HUES48 (cell line): ENCODE data around the gene RRM1.

Experiments used
- H3K27ac ChIP-seq: one replicate; pipeline ENCODE4 v1.7.0; 2013; ENCODE audit warnings: low read depth, low read length, inconsistent platforms
- H3K27me3 ChIP-seq: 2 replicates; pipeline ENCODE4 v1.6.1; 2013; ENCODE audit warnings: mild to moderate bottlenecking, low read length; ENCODE audit not compliant: control insufficient read depth, insufficient read depth
- H3K36me3 ChIP-seq: 2 replicates; pipeline ENCODE4 v1.6.1; 2013; ENCODE audit warnings: low read length; ENCODE audit not compliant: control insufficient read depth, insufficient read depth
- H3K4me1 ChIP-seq: 2 replicates; pipeline ENCODE4 v1.6.1; 2013; ENCODE audit warnings: mild to moderate bottlenecking, low read length; ENCODE audit not compliant: control insufficient read depth, insufficient read depth
- H3K4me3 ChIP-seq: 2 replicates; pipeline ENCODE4 v1.5.1; 2013; ENCODE audit warnings: mild to moderate bottlenecking, low read depth, low read length
- H3K9ac ChIP-seq: 2 replicates; pipeline ENCODE4 v1.6.1; 2013; ENCODE audit warnings: mild to moderate bottlenecking, low read depth, low read length, moderate library complexity
- H3K9me3 ChIP-seq: 2 replicates; pipeline ENCODE4 v1.6.1; 2013; ENCODE audit warnings: low read length; ENCODE audit not compliant: control insufficient read depth, insufficient read depth

Gene RRM1

GRCh38 chr11:4064278-4064955 is 30.2 kb upstream of the RRM1 start:
- H3K9me3 ChIP-seq, result no peaks in the 10 kb centered on the region
- no peaks in the 10 kb centered on the region for H3K36me3 ChIP-seq
- no peak overlapping the region for H3K4me3 ChIP-seq
- H3K27me3 ChIP-seq, result no peaks in the 10 kb centered on the region
- no peaks in the 10 kb centered on the region for H3K4me1 ChIP-seq
- no peak overlapping the region for H3K27ac ChIP-seq
- no peak overlapping the region for H3K9ac ChIP-seq

DNA sequence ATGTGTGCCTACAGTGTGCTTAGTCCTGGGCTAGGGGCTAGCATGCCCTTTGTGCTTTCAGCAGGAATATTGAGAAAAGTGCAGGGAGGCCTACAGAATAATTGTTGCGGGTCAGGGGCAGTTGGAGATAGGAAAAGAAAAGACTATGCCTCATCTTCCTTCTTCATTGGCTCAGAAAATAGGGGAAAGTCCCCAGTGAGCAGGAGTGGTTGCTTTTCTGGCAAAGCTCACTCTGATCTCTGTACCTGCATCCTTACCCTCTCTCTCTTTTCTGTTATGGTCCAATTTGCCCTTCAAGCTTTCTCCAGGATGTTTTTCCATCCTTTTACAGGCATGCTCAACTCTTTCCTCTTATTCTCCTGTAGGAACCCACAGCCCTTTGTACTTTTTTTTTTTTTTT is 29.5 kb upstream of the RRM1 start:
- Histone ChIP-seq H3K9me3 (no peaks in the 10 kb centered on the region), H3K36me3 (no peaks in the 10 kb centered on the region), H3K27me3 (no peaks in the 10 kb centered on the region), H3K9ac (no peak overlapping the region), H3K27ac (no peak overlapping the region), H3K4me1 (no peaks in the 10 kb centered on the region), H3K4me3 (no peak overlapping the region)

DNA sequence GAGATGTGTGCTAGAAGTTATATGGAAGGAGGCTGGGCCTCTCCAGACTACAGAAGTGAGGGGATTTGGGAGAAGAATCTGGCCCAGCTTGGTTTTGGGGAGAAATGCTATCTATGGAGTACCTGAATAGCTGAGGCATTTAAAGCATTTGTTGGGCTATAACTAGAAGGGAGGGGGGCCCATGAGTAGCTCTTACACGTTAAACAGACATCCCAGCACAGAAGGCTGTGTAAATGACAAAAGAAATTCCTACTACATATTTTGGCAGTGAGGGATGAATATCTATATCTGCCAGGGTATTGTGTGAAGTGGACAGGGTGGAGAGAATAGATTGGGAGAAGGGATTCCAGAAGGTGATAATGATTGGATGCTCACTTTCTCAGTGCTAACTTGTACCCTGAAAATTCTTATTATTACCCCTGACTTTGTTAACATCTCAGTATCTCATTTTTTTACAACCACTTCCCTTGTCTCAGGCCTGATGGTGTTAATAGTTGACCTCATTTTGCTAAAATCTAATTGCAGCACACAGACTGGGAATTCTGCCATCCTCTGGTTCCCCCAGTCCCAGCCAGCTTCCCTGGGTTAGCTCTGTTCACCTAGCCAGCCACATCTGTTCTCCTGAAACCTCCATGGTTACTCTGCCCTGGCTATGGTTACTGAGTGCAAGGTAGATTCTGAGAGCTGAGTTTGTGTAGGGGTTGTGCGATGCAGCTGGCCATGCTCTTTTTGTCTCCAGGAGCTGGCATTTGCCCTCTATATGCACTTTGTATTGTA is 28.8 kb upstream of the RRM1 start:
- Histone ChIP-seq H3K27ac (no peak overlapping the region), H3K36me3 (no peaks in the 10 kb centered on the region), H3K27me3 (no peaks in the 10 kb centered on the region), H3K9me3 (no peaks in the 10 kb centered on the region), H3K4me3 (no peak overlapping the region), H3K4me1 (no peaks in the 10 kb centered on the region), H3K9ac (no peak overlapping the region)

GRCh38 chr11:4066910-4067309 is 27.7 kb upstream of the RRM1 start:
- Histone ChIP-seq H3K9me3 (no peaks in the 10 kb centered on the region), H3K27me3 (no peaks in the 10 kb centered on the region), H3K4me1 (peaks cover 2% of the 10 kb centered on the region; the same call in 1 of the 2 replicates), H3K9ac (no peak overlapping the region), H3K4me3 (no peak overlapping the region), H3K36me3 (no peaks in the 10 kb centered on the region), H3K27ac (no peak overlapping the region)

DNA sequence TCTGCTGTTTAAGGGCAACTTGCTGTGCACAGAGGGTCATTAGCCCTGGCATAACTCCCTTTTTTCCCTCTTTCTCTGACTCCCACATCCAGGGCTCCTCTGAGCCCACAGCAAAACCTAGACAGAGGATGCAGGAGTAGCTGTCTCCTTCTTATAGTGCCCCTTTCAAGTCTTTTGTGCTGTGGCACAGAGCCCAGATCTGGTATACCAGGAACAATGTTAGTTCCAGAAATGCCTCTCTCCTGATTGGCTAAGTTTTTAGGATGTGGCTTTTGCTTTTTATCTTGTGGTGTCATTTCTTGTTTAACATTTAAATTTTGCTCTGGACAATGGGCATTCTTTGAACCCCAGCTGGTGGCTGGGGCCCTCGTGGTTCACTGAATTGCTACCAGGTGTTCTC is 25.6 kb upstream of the RRM1 start:
- H3K27ac ChIP-seq, result no peak overlapping the region
- no peaks in the 10 kb centered on the region for H3K36me3 ChIP-seq
- H3K4me1 ChIP-seq, result peaks cover 7% of the 10 kb centered on the region; the same call in 1 of the 2 replicates
- no peaks in the 10 kb centered on the region for H3K27me3 ChIP-seq
- no peak overlapping the region for H3K9ac ChIP-seq
- H3K4me3 ChIP-seq, result no peak overlapping the region
- H3K9me3 ChIP-seq, result no peaks in the 10 kb centered on the region

DNA sequence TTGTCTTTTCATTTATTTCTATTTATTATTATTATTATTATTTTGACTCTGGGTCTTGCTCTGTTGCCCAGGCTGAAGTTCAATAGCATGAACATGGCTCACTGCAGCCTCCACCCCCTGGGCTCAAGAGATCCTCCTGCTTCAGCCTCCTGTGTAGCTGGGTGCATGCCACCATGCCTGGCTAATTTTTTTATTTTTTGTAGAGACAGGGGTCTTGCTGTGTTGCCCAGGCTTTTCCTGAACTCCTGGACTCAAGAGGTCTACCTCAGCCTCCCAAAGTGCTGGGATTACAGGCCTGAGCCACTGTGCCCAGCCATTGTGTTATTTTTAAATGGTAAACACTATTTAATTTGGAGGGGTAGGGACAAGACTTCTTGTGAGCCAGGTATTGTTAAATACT is 23.3 kb upstream of the RRM1 start:
- H3K4me1 ChIP-seq, result peaks cover 7% of the 10 kb centered on the region; the same call in 1 of the 2 replicates
- H3K9ac ChIP-seq, result no peak overlapping the region
- H3K36me3 ChIP-seq, result no peaks in the 10 kb centered on the region
- no peaks in the 10 kb centered on the region for H3K27me3 ChIP-seq
- H3K9me3 ChIP-seq, result no peaks in the 10 kb centered on the region
- H3K27ac ChIP-seq, result no peak overlapping the region
- no peak overlapping the region for H3K4me3 ChIP-seq

GRCh38 chr11:4071914-4072313 is 22.7 kb upstream of the RRM1 start:
- H3K9me3 ChIP-seq, result no peaks in the 10 kb centered on the region
- H3K27ac ChIP-seq, result no peak overlapping the region
- H3K4me3 ChIP-seq, result no peak overlapping the region
- no peak overlapping the region for H3K9ac ChIP-seq
- H3K27me3 ChIP-seq, result no peaks in the 10 kb centered on the region
- H3K36me3 ChIP-seq, result no peaks in the 10 kb centered on the region
- H3K4me1 ChIP-seq, result peaks cover 7% of the 10 kb centered on the region; the same call in 1 of the 2 replicates

- H3K9me3 ChIP-seq, result no peaks in the 10 kb centered on the region
- H3K4me3 ChIP-seq, result no peak overlapping the region
- no peak overlapping the region for H3K27ac ChIP-seq
- peaks cover 7% of the 10 kb centered on the region; the same call in 1 of the 2 replicates for H3K4me1 ChIP-seq
- H3K9ac ChIP-seq, result no peak overlapping the region
- no peaks in the 10 kb centered on the region for H3K27me3 ChIP-seq
- no peaks in the 10 kb centered on the region for H3K36me3 ChIP-seq
Measured at GRCh38 chr11:4072668-4073285, 21.8 kb upstream of the RRM1 start.

GRCh38 chr11:4074266-4074665 is 20.3 kb upstream of the RRM1 start:
- no peaks in the 10 kb centered on the region for H3K9me3 ChIP-seq
- peaks cover 7% of the 10 kb centered on the region; the same call in 1 of the 2 replicates for H3K4me1 ChIP-seq
- H3K27me3 ChIP-seq, result no peaks in the 10 kb centered on the region
- no peaks in the 10 kb centered on the region for H3K36me3 ChIP-seq
- H3K9ac ChIP-seq, result no peak overlapping the region
- H3K27ac ChIP-seq, result no peak overlapping the region
- no peak overlapping the region for H3K4me3 ChIP-seq

- no peak overlapping the region for H3K4me3 ChIP-seq
- no peak overlapping the region for H3K9ac ChIP-seq
- peaks cover 6% of the 10 kb centered on the region; the same call in 1 of the 2 replicates for H3K4me1 ChIP-seq
- no peaks in the 10 kb centered on the region for H3K27me3 ChIP-seq
- no peak overlapping the region for H3K27ac ChIP-seq
- no peaks in the 10 kb centered on the region for H3K9me3 ChIP-seq
- H3K36me3 ChIP-seq, result no peaks in the 10 kb centered on the region
Measured at GRCh38 chr11:4076774-4077173, 17.8 kb upstream of the RRM1 start.

- Histone ChIP-seq H3K27ac (no peak overlapping the region), H3K4me1 (peaks cover 5% of the 10 kb centered on the region), H3K9me3 (no peaks in the 10 kb centered on the region), H3K27me3 (no peaks in the 10 kb centered on the region), H3K36me3 (no peaks in the 10 kb centered on the region), H3K4me3 (no peak overlapping the region), H3K9ac (no peak overlapping the region)
Measured at GRCh38 chr11:4083198-4083597, 11.4 kb upstream of the RRM1 start.
